ENCODE measurements around the gene NSL1. TPM values are rescaled to one million over a fixed set of nuclear protein-coding genes. Genes with fewer than 3 reads are reported as not detected.
"Not testable (repeated sequence)": the region's sequence is repeated elsewhere in the genome, so short reads cannot be mapped to it uniquely, and the experiment has no call there.

Gene NSL1
- polyA plus RNA-seq, 3 donors from 2014 or later, result 63.4 to 70.6 (median 64.6) TPM

GRCh38 chr1:212727386-212728181 is 64.0 kb downstream of the NSL1 start:
- DNase-seq, result peak; percentile 60 to 65 (median 64)
- Mint-ChIP-seq H3K27ac (peak overlapping the region; percentile 21 to 86 (median 77)), H3K36me3 (peaks cover 3 to 8% (median 7%) of the 10 kb centered on the region in 3 donors), H3K4me3 (peak overlapping the region; percentile 18 to 65 (median 29)), H3K27me3 (ENCODE audit: low read depth in 3 of 3) (peaks cover 2% of the 10 kb centered on the region in 3 donors), H3K4me1 (peaks cover 18 to 34% of the 10 kb centered on the region in 2 donors), H3K9me3 (no peaks in the 10 kb centered on the region)

GRCh38 chr1:212724679-212725078 is 66.9 kb downstream of the NSL1 start:
- not testable (repeated sequence) for H3K4me3 Mint-ChIP-seq; H3K27ac Mint-ChIP-seq; H3K9me3 Mint-ChIP-seq; H3K36me3 Mint-ChIP-seq; DNase-seq; H3K27me3 Mint-ChIP-seq (ENCODE audit: low read depth in 3 of 3)
- peaks cover 18 to 34% of the 10 kb centered on the region in 2 donors for H3K4me1 Mint-ChIP-seq

- no peak overlapping the region for H3K27ac Mint-ChIP-seq
- H3K9me3 Mint-ChIP-seq, result no peaks in the 10 kb centered on the region
- peaks cover 3 to 8% (median 5%) of the 10 kb centered on the region in 3 donors for H3K36me3 Mint-ChIP-seq
- H3K4me3 Mint-ChIP-seq, result no peak overlapping the region
- no peak for DNase-seq
- H3K27me3 Mint-ChIP-seq (ENCODE audit: low read depth in 3 of 3), result peaks cover 2 to 11% (median 8%) of the 10 kb centered on the region in 3 donors
- H3K4me1 Mint-ChIP-seq, result peaks cover 8 to 20% of the 10 kb centered on the region in 2 donors
These were observed 69.2 kb downstream of the NSL1 start for GRCh38 chr1:212722270-212722957.

- Mint-ChIP-seq H3K9me3 (no peaks in the 10 kb centered on the region), H3K36me3 (peaks cover 3 to 8% (median 5%) of the 10 kb centered on the region in 3 donors), H3K27ac (no peak overlapping the region), H3K27me3 (ENCODE audit: low read depth in 3 of 3) (peaks cover 2 to 12% (median 9%) of the 10 kb centered on the region in 3 donors), H3K4me1 (peaks cover 3 to 12% of the 10 kb centered on the region in 2 donors), H3K4me3 (no peak overlapping the region)
- DNase-seq, result no peak
These were observed 70.0 kb downstream of the NSL1 start for GRCh38 chr1:212721388-212722247.

- Mint-ChIP-seq H3K27me3 (ENCODE audit: low read depth in 3 of 3) (peaks cover 3 to 15% (median 11%) of the 10 kb centered on the region in 3 donors), H3K27ac (no peak overlapping the region), H3K4me1 (no peaks in the 10 kb centered on the region), H3K9me3 (no peaks in the 10 kb centered on the region), H3K36me3 (peaks cover 3 to 8% (median 5%) of the 10 kb centered on the region in 3 donors), H3K4me3 (no peak overlapping the region)
- DNase-seq, result no peak
These were observed 71.9 kb downstream of the NSL1 start for GRCh38 chr1:212719633-212720032.

GRCh38 chr1:212718499-212718898 is 73.1 kb downstream of the NSL1 start:
- Mint-ChIP-seq H3K27me3 (ENCODE audit: low read depth in 3 of 3) (peaks cover 3 to 15% (median 11%) of the 10 kb centered on the region in 3 donors), H3K9me3 (no peaks in the 10 kb centered on the region), H3K4me3 (no peak overlapping the region), H3K36me3 (peaks cover 2 to 3% (median 3%) of the 10 kb centered on the region in 3 donors), H3K27ac (no peak overlapping the region), H3K4me1 (no peaks in the 10 kb centered on the region)
- DNase-seq, result no peak

- H3K9me3 Mint-ChIP-seq, result no peaks in the 10 kb centered on the region
- H3K4me3 Mint-ChIP-seq, result no peak overlapping the region
- H3K36me3 Mint-ChIP-seq, result no peaks in the 10 kb centered on the region
- no peaks in the 10 kb centered on the region for H3K4me1 Mint-ChIP-seq
- no peak overlapping the region for H3K27ac Mint-ChIP-seq
- DNase-seq, result no peak
- H3K27me3 Mint-ChIP-seq (ENCODE audit: low read depth in 3 of 3), result peaks cover 3 to 15% (median 10%) of the 10 kb centered on the region in 3 donors
These were observed 75.4 kb downstream of the NSL1 start for GRCh38 chr1:212716161-212716560.

GRCh38 chr1:212713465-212714136 is 78.0 kb downstream of the NSL1 start:
- Mint-ChIP-seq H3K4me3 (no peak overlapping the region), H3K27me3 (ENCODE audit: low read depth in 3 of 3) (peaks cover 4 to 9% (median 8%) of the 10 kb centered on the region in 3 donors), H3K27ac (no peak overlapping the region), H3K9me3 (no peaks in the 10 kb centered on the region), H3K36me3 (no peaks in the 10 kb centered on the region), H3K4me1 (no peaks in the 10 kb centered on the region)
- DNase-seq, result no peak

- no peak overlapping the region for H3K27ac Mint-ChIP-seq
- H3K4me3 Mint-ChIP-seq, result no peak overlapping the region
- DNase-seq, result no peak
These were observed 78.9 kb downstream of the NSL1 start for GRCh38 chr1:212712451-212713303.

GRCh38 chr1:212711974-212712373 is 79.6 kb downstream of the NSL1 start:
- H3K4me3 Mint-ChIP-seq; H3K27me3 Mint-ChIP-seq (ENCODE audit: low read depth in 3 of 3); H3K36me3 Mint-ChIP-seq; DNase-seq; H3K27ac Mint-ChIP-seq; H3K4me1 Mint-ChIP-seq; H3K9me3 Mint-ChIP-seq: not testable (repeated sequence)

More at GRCh38 chr1:212712451-212713303, 78.9 kb downstream of the NSL1 start:
- Mint-ChIP-seq H3K9me3 (no peaks in the 10 kb centered on the region), H3K4me1 (no peaks in the 10 kb centered on the region), H3K36me3 (no peaks in the 10 kb centered on the region), H3K27me3 (ENCODE audit: low read depth in 3 of 3) (peaks cover 3 to 8% (median 7%) of the 10 kb centered on the region in 3 donors)

- no peak for DNase-seq
- H3K9me3 Mint-ChIP-seq, result no peaks in the 10 kb centered on the region
- peaks cover under 1 to 10% (median 4%) of the 10 kb centered on the region in 3 donors for H3K27me3 Mint-ChIP-seq (ENCODE audit: low read depth in 3 of 3)
- no peak overlapping the region for H3K4me3 Mint-ChIP-seq
- no peaks in the 10 kb centered on the region for H3K36me3 Mint-ChIP-seq
- no peaks in the 10 kb centered on the region for H3K4me1 Mint-ChIP-seq
- peak overlapping the region in 1 of 6 donors; percentile 24 for H3K27ac Mint-ChIP-seq
These were observed 81.0 kb downstream of the NSL1 start for GRCh38 chr1:212710566-212710965.

- Mint-ChIP-seq H3K4me3 (no peak overlapping the region), H3K27me3 (ENCODE audit: low read depth in 3 of 3) (peaks cover 0 to 17% (median 4%) of the 10 kb centered on the region in 3 donors), H3K36me3 (no peaks in the 10 kb centered on the region), H3K27ac (no peak overlapping the region), H3K4me1 (peaks cover 9 to 13% of the 10 kb centered on the region in 2 donors), H3K9me3 (no peaks in the 10 kb centered on the region)
- no peak for DNase-seq
These were observed 87.5 kb downstream of the NSL1 start for GRCh38 chr1:212703991-212704564.
